Thyroid gland (tissue), 4 donors: ENCODE data around the gene CCM2.

Experiments
- POLR2A ChIP-seq, 2 donors: fragments of 450-650 bp; IDR thresholded peaks; one replicate each; pipeline ENCODE4 v1.6.1; 2017; ENCODE audit warnings: antibody characterized with exemption in 2 of 2, mild to moderate bottlenecking in 2 of 2, moderate library complexity in 1 of 2
- TF ChIP-seq, protein P1 (sequence below), 6 experiments: fragments of 200-600 bp in 3 of 6; fragments of 450-650 bp in 3 of 6; sonication (generic) in 3 of 6; IDR thresholded peaks; one replicate each; pipeline ENCODE4 v1.5.1; 2016 to 2019; ENCODE audit warnings: antibody characterized with exemption in 6 of 6, mild to moderate bottlenecking in 2 of 6, inconsistent platforms in 1 of 6, moderate library complexity in 1 of 6

DNA sequence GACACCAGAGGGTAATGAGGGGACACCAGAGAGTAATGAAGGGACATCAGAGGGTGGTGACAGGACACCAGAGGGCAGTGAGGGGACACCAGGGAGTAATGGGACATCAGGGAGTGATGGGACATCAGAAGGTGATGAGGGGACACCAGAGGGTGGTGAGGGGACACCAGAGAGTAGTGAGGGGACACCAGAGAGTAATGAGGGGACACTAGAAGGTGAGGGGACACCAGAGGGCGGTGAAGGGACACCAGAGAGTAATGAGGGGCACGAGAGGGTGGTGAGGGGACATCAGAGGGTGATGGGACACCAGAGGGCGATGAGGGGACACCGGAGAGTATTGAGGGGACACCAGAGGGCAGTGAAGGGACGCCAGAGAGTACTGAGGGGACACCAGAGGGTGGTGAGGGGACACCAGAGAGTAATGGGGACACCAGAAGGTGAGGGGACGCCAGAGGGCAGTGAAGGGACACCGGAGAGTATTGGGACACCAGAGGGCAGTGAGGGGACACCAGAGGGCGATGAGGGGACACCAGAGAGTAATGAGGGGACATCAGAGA lies 78.2 kb downstream of the CCM2 start:
- TF ChIP-seq, protein P1, sequence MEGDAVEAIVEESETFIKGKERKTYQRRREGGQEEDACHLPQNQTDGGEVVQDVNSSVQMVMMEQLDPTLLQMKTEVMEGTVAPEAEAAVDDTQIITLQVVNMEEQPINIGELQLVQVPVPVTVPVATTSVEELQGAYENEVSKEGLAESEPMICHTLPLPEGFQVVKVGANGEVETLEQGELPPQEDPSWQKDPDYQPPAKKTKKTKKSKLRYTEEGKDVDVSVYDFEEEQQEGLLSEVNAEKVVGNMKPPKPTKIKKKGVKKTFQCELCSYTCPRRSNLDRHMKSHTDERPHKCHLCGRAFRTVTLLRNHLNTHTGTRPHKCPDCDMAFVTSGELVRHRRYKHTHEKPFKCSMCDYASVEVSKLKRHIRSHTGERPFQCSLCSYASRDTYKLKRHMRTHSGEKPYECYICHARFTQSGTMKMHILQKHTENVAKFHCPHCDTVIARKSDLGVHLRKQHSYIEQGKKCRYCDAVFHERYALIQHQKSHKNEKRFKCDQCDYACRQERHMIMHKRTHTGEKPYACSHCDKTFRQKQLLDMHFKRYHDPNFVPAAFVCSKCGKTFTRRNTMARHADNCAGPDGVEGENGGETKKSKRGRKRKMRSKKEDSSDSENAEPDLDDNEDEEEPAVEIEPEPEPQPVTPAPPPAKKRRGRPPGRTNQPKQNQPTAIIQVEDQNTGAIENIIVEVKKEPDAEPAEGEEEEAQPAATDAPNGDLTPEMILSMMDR (IDR thresholded peaks at IDR 0.05): no peak
- TF ChIP-seq POLR2A (IDR thresholded peaks at IDR 0.05): no peak
